Brain microvascular endothelial cell (primary cell): Measurements from ENCODE around the gene ERC2.

ENCODE experiments used
- DNase-seq: peaks from one replicate; pipeline ENCODE4 v3.0.0-alpha.2; 2020
- H3K27ac ChIP-seq: fragments of 250-450 bp; sonication (Bioruptor Pico); 2 replicates; pipeline ENCODE4 v1.5.1; 2020; ENCODE audit warnings: mild to moderate bottlenecking, moderate library complexity
- H3K27me3 ChIP-seq: fragments of 250-450 bp; sonication (Bioruptor Pico); replicated peaks from 2 replicates; pipeline ENCODE4 v1.5.1; 2020; ENCODE audit warnings: mild to moderate bottlenecking
- H3K36me3 ChIP-seq: fragments of 250-450 bp; sonication (Bioruptor Pico); replicated peaks from 2 replicates; pipeline ENCODE4 v1.5.1; 2020; ENCODE audit warnings: mild to moderate bottlenecking
- H3K4me3 ChIP-seq: 2 replicates; pipeline ENCODE4 v1.5.1; 2011; ENCODE audit warnings: low read depth, mild to moderate bottlenecking, control low read depth, low read length, moderate library complexity
- in situ Hi-C: cut with HindIII; loops from 2 replicates; pipeline ENCODE4 v1.10.0; 2017; ENCODE audit warnings: low sequenced_read_pairs, low pct_ligation_motif_present
- TF ChIP-seq, protein P1 (sequence below): IDR thresholded peaks from 2 replicates; pipeline ENCODE4 v1.5.1; 2011; ENCODE audit warnings: low read depth, mild to moderate bottlenecking, moderate library complexity, low read length, control low read depth, inconsistent platforms; ENCODE audit errors: missing control alignments

The ERC2 gene

DNA sequence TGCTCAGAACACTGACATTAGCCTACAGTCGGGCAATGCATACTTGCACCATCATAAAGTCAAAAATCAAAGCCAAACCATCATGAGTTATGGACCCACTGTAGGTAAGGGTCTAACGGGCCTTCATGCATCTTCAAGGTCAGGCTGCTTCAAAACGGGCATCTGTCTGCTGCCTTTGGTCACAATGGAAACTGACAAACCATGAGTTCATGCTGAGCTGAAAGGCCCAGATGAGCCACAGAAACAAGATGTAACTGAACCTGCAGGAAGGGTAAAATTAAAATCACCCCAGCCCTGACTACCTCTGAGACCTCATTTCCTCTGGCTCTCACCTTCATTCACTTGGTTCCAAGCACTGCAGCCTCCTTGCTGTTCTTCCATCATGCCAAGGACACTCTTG, 143.8 kb downstream of the ERC2 start:
- Histone ChIP-seq H3K27ac (no peak overlapping the region), H3K4me3 (no peak overlapping the region), H3K36me3 (no peaks in the 10 kb centered on the region), H3K27me3 (no peaks in the 10 kb centered on the region)
- DNase-seq = no peak
- TF ChIP-seq, protein P1, sequence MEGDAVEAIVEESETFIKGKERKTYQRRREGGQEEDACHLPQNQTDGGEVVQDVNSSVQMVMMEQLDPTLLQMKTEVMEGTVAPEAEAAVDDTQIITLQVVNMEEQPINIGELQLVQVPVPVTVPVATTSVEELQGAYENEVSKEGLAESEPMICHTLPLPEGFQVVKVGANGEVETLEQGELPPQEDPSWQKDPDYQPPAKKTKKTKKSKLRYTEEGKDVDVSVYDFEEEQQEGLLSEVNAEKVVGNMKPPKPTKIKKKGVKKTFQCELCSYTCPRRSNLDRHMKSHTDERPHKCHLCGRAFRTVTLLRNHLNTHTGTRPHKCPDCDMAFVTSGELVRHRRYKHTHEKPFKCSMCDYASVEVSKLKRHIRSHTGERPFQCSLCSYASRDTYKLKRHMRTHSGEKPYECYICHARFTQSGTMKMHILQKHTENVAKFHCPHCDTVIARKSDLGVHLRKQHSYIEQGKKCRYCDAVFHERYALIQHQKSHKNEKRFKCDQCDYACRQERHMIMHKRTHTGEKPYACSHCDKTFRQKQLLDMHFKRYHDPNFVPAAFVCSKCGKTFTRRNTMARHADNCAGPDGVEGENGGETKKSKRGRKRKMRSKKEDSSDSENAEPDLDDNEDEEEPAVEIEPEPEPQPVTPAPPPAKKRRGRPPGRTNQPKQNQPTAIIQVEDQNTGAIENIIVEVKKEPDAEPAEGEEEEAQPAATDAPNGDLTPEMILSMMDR = no peak
- in situ Hi-C loops = no loop called here

DNA sequence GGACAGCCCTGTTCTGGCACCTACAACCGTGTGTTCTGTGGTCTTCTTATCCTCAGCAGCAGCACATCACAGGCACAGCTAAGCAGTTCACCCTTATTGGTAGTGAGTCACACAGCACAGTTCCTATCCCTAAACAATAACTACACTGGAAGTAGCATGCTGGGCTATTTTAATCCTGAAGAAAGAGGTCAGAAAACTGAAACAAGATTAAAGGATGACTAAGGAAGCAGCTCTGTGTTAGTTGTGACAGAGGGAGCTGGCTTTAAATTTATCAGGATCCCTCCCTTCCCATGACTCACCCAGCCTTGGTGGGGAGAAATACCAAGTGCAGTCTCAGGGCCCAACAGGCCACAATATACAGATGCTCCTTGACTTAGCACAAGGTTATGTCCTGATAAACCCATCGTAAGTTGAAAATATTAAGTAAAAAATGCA, 144.3 kb downstream of the ERC2 start:
- H3K4me3 ChIP-seq = no peak overlapping the region
- TF ChIP-seq, protein P1 = no peak
- H3K27me3 ChIP-seq = no peaks in the 10 kb centered on the region
- H3K27ac ChIP-seq = peak overlapping the region; percentile 25
- in situ Hi-C loops = no loop called here
- H3K36me3 ChIP-seq = no peaks in the 10 kb centered on the region
- DNase-seq = peak; percentile 81

DNA sequence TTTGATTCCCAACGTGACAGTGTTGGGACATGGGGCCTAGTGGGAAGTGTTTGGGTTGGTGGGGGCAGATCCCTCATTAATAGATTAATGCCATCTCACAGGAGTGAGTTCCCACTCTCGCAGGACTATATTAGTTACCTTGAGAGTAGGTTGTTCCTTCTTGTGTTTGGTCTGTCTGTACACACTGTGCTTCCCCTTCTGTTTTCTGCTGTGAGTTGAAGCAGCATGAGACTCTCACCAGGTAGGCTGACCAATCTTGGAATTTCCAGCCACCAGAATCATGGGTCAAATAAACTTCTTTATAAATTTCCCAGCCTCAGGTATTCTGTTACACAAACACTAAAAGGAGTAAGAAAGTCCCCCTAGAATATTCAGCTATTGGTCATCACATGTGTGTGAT, 145.4 kb downstream of the ERC2 start:
- Histone ChIP-seq H3K27ac (no peak overlapping the region), H3K4me3 (no peak overlapping the region), H3K27me3 (no peaks in the 10 kb centered on the region), H3K36me3 (no peaks in the 10 kb centered on the region)
- in situ Hi-C loops = no loop called here
- no peak for DNase-seq
- TF ChIP-seq, protein P1 = no peak

DNA sequence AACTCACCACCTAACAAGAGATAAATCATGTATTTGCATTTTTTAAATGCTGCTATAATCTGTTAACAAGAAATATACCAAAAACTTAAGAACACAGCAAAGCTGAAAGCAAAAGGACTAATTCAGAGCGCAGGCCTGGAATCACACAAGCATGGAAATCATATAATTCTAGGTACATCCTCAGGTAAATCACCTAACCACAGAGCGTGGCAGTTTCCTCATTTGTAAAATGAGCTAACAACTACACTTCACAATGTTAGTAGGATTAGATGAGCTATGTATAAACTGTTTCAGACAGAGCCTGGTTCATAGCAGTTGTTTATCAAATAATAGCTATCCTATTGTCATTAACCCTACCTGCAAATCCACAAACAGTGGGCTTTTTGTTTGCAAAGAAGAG, 146.4 kb downstream of the ERC2 start:
- Histone ChIP-seq H3K4me3 (no peak overlapping the region), H3K27me3 (no peaks in the 10 kb centered on the region), H3K27ac (no peak overlapping the region), H3K36me3 (no peaks in the 10 kb centered on the region)
- in situ Hi-C loops = no loop called here
- TF ChIP-seq, protein P1 = no peak
- no peak for DNase-seq

DNA sequence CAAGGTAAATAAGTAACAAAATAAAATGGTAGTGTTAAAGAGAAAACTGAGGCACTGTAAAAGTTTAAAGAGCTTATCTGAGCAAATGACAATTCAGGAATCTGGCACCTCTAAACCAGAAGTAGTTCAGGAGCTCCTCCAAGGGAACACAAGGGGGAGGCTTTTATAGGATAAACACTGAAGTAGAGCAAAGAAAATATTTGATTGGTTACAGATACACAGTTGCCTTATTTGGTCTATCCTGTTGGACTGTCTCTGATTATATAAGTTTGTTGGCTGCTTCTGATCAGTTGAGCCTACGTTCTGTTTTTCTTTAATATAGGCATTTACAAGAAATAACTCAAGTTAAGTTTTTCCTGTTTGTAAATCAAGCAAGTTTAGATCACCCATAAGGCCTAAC, 146.9 kb downstream of the ERC2 start:
- H3K4me3 ChIP-seq = no peak overlapping the region
- TF ChIP-seq, protein P1 = no peak
- H3K36me3 ChIP-seq = no peaks in the 10 kb centered on the region
- H3K27me3 ChIP-seq = no peaks in the 10 kb centered on the region
- DNase-seq = no peak
- no peak overlapping the region for H3K27ac ChIP-seq
- in situ Hi-C loops = no loop called here

DNA sequence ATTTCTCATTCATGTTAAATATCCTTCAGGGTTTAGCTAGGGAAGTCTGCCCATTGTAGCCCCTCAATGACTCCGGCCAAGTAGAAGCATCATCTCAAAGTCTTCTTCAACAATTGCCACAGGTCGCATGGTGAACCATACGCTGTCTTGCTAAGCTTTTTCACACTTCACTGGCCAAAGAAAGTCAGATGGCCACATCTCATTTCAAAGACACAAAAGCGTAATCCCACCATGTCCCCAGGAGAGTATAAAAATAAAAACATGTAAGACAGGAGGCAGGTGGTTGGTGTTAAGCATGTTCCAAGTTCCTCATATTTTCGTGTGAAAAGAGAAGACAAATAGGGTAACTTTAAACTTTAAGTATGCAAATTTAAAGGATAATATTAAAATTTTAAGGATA, 147.4 kb downstream of the ERC2 start:
- H3K27ac ChIP-seq = no peak overlapping the region
- no peaks in the 10 kb centered on the region for H3K36me3 ChIP-seq
- in situ Hi-C loops = no loop called here
- no peak for DNase-seq
- no peak overlapping the region for H3K4me3 ChIP-seq
- H3K27me3 ChIP-seq = no peaks in the 10 kb centered on the region
- TF ChIP-seq, protein P1 = no peak
